ENCODE measurements around the gene VAT1.
"Not testable (repeated sequence)": the region's sequence is repeated elsewhere in the genome, so short reads cannot be mapped to it uniquely, and the experiment has no call there.

VAT1 gene

GRCh38 chr17:43021741-43022512 is at the start of gene VAT1:
VAT1 (minus strand) TSS chr17:43022385; CDS start chr17:43022322, 63 bp downstream.
- DNase-seq, result peak; percentile 74

- DNase-seq, result no peak
These were observed 48.7 kb upstream of the VAT1 start for GRCh38 chr17:43070872-43071271.

GRCh38 chr17:43070257-43070656 is 48.1 kb upstream of the VAT1 start:
- DNase-seq, result no peak

DNA sequence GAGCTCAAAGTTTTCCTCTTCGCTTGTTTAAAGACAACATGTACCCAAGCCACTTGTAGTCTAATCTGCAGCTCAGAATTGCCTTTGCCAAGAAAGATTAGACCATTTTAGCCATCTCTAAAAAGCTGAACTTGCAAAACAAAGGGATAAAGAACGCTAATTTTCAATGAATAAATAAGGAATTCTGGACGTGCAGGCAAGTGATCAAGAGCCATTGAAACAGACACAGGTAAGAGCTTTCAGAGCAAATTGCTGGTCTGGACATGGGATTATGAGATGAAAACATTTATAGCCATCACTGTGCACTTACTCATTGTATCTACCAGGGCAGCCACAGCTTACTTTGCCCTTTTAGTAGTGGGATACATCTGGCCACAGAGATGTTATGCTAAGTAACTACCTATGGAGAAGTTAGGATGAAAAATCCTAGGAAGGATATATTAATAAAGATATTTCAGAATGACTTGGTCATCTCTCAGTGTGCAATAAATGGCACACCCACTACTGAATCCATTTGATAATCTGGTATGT is 47.2 kb upstream of the VAT1 start:
- no peak for DNase-seq

GRCh38 chr17:43068570-43069367 is 46.6 kb upstream of the VAT1 start:
- no peak for DNase-seq

DNA sequence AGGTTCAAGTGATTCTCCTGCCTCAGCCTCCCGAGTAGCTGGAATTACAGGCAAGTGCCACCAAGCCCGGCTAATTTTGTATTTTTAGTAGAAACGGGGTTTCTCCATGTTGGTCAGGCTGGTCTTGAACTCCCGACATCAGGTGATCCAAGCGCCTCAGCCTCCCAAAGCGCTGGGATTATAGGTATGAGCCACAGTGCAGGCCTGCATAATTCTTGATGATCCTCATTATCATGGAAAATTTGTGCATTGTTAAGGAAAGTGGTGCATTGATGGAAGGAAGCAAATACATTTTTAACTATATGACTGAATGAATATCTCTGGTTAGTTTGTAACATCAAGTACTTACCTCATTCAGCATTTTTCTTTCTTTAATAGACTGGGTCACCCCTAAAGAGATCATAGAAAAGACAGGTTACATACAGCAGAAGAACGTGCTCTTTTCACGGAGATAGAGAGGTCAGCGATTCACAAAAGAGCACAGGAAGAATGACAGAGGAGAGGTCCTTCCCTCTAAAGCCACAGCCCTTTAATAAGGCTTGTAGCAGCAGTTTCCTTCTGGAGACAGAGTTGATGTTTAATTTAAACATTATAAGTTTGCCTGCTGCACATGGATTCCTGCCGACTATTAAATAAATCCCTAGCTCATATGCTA is 40.9 kb upstream of the VAT1 start:
- no peak for DNase-seq

GRCh38 chr17:43056051-43056450 is 33.9 kb upstream of the VAT1 start:
- no peak for DNase-seq

GRCh38 chr17:43053008-43053407 is 30.8 kb upstream of the VAT1 start:
- DNase-seq, result not testable (repeated sequence)

DNA sequence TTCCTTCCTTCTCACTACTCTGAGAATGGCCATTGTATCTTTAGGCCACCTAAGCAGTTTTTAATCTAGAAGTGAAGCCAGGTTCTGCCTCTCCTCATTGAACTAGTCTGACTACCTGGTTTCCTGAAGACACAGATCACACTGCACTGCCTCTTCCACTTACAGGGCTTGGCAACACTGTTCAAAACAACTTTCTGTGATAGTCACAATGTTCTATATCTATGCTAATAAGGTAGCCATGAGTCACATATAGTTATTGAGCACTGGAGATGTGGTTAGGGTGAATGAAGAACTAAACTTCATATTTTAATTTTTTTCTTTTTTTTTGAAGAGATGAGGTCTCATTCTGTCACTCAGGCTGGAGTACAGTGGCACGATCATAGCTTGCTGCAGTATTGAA is 29.8 kb upstream of the VAT1 start:
- no peak for DNase-seq

DNA sequence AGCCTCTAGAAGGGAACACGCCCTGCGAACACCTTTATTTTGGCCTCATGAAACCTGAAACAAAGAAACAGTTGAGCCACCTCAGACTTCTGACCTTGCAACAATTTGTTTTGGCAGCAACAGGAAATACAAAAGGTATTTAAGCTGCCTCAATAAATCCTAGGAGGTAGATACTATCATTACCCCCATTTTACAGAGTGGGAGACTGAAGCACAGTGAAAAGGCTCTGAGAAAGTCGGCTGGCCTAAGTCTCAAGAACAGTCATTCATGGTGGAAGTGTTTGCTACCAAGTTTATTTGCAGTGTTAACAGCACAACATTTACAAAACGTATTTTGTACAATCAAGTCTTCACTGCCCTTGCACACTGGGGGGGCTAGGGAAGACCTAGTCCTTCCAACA is 21.8 kb upstream of the VAT1 start:
- no peak for DNase-seq

- no peak for DNase-seq
These were observed 21.1 kb upstream of the VAT1 start for GRCh38 chr17:43043307-43043706.

DNA sequence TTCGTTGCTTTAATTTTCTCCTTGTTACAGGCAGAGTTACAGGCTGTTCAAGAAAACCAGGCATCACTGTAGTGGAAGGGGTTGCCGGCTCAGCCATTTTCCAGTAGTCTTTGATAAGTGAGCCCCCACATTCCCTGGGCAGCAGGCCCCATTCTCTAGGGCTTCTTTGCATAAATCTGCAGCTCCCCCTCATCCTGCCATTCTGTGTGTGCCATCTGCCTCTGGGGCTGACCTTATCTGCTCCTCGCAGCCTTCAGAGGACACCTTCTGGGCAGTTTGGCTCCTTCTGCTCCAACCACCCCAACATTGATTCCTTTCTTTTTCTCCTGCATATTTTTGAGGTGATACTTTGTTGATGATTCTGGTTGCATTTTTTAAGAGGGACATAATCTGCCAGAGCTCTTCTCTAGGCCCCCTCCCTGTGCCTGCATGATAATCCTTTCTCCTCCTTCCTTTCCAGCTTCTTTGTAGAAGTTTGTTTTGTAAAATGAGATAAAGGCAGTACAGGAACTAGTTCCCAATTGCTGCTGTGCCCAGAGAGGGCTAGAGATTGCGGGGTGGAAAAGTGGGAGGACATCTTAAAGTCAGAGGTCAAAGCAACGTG is 19.9 kb upstream of the VAT1 start:
- DNase-seq, result no peak

DNA sequence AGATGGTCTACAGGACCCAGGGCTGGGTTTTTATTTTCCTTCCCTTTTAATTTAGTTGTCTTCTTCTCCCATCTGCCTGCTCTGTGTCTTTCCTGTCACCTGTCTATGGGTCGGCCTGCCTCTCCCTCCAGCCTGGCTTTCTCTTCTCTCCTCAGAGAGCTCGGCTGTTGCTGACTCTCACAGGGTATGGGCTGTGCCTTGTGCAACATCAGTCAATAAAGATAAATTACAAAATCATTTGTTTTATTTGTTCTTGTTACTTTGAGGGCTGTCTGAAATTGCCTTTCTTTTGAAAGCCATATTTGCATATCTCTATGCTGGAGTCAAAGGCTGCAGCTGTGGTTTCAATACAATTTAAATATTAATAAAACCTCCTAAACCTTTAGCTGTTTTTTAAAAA is 18.5 kb upstream of the VAT1 start:
- no peak for DNase-seq

- DNase-seq, result no peak
These were observed 17.5 kb upstream of the VAT1 start for GRCh38 chr17:43039646-43040045.

DNA sequence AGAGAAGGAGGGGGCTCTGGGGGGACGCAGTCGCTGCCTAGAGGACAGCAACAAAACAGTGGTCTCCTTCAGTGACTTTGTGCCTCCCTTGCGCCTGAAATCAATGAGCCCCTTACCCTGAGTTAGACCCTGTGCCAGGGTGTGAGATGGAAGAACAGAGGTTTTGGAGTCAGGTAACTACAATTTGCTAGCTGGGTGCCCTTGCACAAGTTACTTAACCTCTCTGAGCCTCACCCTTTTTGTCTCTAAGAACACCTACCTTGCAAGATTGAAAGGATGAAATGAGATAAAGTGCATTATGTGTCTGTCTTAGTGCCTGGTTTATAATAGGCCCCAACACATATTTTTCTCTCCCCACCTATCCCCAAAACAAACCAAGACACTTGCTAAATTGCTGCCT is 12.7 kb upstream of the VAT1 start:
- no peak for DNase-seq

GRCh38 chr17:43033948-43034881 is 12.0 kb upstream of the VAT1 start:
- DNase-seq, result no peak

- no peak for DNase-seq
These were observed 9.5 kb upstream of the VAT1 start for GRCh38 chr17:43031666-43032065.

- DNase-seq, result no peak
These were observed 8.1 kb upstream of the VAT1 start for GRCh38 chr17:43030137-43030767.

DNA sequence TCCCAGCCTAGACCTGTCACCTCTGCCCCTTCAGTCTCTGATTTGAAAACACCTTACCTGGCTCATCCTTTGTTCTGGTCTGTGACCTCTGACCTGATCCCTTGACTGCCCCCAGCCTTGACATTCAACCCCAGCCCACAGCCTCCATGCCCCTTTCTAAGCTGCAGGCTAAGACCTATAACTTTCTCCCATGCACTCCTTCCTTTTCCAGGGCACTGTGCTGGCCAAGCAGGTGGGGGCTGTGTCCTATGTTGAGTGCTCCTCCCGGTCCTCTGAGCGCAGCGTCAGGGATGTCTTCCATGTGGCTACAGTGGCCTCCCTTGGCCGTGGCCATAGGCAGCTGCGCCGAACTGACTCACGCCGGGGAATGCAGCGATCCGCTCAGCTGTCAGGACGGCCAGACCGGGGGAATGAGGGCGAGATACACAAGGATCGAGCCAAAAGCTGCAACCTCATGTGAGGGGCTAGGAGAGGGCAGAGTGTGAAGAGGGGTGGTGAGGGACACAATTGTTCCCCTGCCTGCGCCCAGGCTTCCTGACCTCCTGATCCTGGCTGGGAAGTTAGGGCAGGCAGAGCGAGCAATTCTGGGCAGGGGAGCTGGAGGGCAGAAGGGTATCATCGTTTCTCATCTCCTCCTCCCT is 6.2 kb upstream of the VAT1 start:
- DNase-seq, result no peak

GRCh38 chr17:43027091-43028032 is 5.2 kb upstream of the VAT1 start:
- no peak for DNase-seq
